ENCODE data around the gene ANKRD37. TPM values are rescaled to one million over a fixed set of nuclear protein-coding genes. Genes with fewer than 3 reads are reported as not detected.
A peak's percentile ranks its signal among the peaks of the same experiment; 100 is the strongest.

ANKRD37 gene
- total RNA-seq, 1 donor from 2014 or later = 36.3 TPM

- ATAC-seq = no peak
Observed at GRCh38 chr4:185381288-185382196, 15.1 kb upstream of the ANKRD37 start.

DNA sequence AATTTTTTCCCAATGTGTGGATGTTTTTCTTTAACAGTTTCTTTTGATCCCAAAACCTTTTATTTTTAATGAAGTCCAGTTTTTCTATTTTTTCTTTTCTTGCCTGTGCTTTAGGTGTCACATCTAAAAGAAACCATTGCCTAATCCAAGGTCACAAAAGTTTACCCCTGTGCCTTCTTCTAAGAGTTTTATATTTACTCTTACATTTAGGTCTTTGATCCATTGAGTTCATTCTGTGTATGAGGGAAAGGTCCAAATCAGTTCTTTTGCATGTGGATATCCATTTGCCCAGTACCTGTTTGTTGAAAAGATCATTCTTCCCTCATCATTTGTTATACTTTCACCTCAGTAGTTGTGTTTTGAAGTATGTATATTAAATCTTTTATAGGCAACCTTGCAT, 13.9 kb upstream of the ANKRD37 start:
- no peak for ATAC-seq

DNA sequence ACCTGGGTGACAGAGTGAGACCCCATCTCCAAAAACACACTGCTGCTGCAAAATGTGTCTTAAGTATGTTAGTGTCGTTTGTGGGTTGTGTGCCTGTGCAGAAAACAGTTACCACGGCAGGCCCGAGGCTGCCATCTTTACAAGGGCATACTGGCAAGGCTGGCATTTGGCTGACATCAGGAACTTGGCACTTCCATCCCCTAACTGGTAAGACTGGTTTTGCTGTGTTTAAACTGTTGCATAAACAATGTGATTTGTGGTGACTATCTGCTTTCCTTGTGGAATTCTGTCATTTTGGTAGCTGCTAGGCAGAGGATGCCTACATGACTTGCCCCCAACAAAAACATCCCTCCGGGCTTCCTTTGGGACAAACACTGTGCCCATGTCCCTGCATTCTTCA, 13.2 kb upstream of the ANKRD37 start:
- peak; percentile 83 for ATAC-seq

DNA sequence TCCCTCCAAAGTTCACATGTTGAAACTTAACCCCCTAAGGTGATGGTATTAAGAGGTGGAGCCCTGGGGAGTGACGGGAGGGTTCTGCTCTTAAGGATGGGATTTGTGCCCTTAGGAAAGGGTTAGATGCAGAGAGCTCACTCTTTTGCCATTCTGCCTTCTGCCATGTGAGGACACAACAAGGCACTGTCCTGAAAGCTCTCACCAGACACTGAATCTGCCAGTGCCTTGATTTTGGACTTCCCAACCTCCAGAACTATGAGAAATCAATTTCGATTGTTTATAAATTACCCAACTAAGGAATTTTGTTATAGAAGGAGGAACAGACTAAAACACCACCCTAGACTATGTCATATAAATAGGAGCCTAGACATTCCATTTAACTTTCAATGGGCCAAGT, 12.6 kb upstream of the ANKRD37 start:
- ATAC-seq = no peak

DNA sequence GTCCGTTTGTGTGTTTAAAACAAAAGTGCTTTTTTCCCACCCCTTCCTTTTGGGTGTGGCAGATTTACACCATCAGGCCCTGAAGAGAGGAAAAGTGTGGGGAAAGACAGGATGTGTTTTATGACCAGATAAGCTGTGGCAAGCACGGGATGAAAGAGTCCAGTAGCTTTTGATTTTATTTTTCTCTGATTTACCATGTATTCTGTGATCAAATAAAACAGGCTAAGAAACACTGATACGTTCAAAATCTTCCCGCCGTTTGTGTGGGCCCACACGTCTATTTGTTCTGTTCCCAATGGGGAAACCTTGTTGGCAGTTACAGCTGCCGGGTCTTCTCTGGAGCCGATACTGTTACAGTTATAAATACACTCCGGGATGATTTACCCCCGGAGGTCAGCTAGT, 11.7 kb upstream of the ANKRD37 start:
- no peak for ATAC-seq

DNA sequence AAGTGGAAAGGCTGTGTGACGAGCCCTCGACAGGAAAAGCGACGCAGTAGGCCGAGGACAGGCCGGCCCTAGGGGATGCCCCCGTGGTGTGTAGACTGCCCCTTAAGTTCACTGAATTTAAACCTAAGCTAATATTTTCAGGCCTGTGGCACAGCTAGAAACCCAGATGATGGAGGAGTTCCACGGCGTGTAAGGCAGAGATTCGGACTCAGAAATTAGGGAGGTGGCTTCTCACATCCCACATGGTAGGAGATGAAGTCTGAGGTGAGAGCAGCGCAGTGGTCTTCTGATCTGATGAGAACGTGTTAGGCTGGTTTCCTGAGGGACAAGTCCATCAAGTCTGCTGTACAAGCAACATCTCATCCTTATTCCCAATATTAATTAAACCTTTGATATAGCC, 8.7 kb upstream of the ANKRD37 start:
- ATAC-seq = no peak

GRCh38 chr4:185390941-185391340, 5.7 kb upstream of the ANKRD37 start:
- ATAC-seq = no peak

- ATAC-seq = no peak
Observed at GRCh38 chr4:185392156-185392555, 4.5 kb upstream of the ANKRD37 start.

GRCh38 chr4:185394568-185395237, 1.9 kb upstream of the ANKRD37 start:
- no peak for ATAC-seq

GRCh38 chr4:185395238-185395955, 1.2 kb upstream of the ANKRD37 start, which contains the start of gene LRP2BP:
LRP2BP (minus strand) TSS chr4:185395924; CDS start chr4:185378186, 17,738 bp downstream.
- ATAC-seq = no peak

GRCh38 chr4:185395956-185396723, 501 bp upstream of the ANKRD37 start:
- peak; percentile 95 for ATAC-seq

DNA sequence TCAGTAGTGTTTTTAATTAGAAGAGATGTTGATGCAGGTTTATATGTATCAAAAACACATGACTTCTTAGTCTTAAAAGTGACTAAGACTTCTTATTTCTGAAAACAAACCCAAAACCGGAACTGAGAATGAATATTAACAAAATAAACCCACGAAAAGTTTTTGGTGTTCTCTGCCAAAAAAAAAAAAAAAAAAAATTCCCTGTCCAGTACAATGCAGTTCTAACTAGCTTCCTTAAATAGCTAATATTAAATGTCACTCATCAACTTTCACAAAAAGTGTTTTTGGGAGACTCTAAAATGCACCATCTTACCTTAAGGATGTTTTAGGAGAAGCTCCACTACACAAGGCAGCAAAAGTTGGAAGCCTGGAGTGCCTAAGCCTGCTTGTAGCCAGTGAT, 2.0 kb downstream of the ANKRD37 start:
- no peak for ATAC-seq

DNA sequence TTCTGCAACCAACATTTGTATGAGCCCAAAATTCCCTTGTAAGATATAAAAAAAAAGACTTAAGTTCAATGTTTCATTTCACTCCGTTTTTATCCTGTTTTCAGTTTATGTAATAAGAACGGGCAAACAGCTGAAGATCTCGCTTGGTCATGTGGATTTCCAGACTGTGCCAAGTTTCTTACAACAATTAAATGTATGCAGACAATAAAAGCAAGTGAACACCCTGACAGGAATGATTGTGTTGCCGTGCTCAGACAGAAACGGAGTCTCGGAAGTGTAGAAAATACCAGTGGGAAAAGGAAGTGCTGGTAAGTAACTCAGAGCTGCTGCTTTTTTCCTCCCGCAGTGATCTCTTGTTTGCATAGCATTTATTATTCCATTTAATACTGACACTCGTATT, 2.8 kb downstream of the ANKRD37 start:
- ATAC-seq = no peak

DNA sequence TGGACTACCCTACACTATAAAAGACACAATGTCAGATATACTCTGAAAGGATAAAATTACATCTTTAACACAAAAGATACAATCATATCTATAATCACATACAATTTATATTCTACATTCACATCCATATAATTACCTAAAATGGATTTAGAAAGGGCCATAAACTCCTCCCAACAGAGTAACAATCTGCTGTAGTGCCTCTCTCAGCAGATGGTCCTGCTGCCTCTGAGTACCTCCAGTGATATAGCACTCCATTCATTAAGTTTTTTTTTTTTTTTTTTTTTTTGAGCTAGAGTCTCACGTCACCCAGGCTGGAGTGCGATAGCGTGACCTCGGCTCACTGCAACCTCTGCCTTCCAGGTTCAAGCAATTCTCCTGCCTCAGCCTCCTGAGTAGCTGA, 7.4 kb downstream of the ANKRD37 start:
- ATAC-seq = no peak

- peak; percentile 39 for ATAC-seq
Observed at GRCh38 chr4:185405296-185405999, 8.8 kb downstream of the ANKRD37 start.

- no peak for ATAC-seq
Observed at GRCh38 chr4:185408432-185408831, 11.8 kb downstream of the ANKRD37 start.

DNA sequence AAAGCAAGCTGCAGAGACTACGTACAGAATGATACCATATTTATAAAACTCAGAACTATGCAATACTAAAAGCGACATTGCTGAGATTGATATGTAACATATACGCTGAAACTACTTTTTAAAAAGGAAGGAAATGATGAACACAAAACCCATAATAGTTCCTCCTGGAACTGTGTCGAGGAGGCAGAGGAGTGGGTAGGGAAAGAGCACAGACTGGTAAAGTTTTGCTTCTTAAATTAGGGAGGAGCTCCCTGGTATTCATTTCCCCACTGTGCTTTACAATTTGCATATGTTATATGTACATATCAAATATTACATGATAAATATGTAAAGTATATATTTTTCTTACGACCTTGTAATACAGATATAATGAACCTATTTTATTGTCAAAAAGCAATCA, 15.2 kb downstream of the ANKRD37 start:
- ATAC-seq = no peak

DNA sequence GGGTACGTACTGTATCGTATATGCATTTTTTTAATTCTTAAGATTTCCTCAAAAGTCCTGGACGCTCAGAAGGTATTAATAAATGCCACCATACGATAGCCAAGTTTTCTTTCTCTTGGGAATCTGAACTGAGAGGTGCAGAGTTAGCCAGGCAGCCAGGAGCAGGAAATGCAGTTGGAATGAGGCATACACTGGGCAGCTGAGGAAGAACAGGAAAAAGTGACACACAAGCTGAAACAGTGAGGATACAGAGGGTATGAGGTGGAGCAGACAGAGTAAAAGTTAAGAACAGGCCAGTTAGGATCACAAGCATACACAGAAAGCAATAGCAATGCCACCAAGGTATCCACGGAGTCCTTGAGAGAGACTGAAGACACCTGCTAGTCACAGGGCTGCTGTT, 15.8 kb downstream of the ANKRD37 start:
- peak; percentile 47 for ATAC-seq

DNA sequence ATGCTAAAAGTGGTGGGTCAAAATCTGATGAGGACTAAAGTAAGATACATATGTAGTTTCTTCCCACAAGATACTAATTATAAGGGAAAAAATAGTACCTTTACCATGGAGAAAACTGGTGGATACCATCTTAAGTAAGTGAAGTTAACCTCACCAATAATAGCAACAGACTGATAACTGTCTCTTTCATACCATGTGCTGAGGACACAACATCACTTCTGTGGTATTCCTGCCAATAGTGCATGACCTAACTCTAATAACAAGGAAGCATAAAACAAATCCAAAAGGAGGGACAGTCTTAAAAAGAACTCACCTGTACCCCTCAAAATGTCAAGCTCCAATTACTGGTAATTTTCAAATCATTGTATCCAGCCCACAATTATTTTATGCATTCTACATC, 20.3 kb downstream of the ANKRD37 start:
- ATAC-seq = no peak

GRCh38 chr4:185421366-185422124, 24.9 kb downstream of the ANKRD37 start:
- ATAC-seq = no peak

All from esophagus mucosa (tissue), 1 donor.